HepG2 (cell line): ENCODE results near the gene EPHA6. TPM values are rescaled to one million over a fixed set of nuclear protein-coding genes. Genes with fewer than 3 reads are reported as not detected.

ENCODE experiments used
- ATAC-seq: fragments of 200-7000 bp; cut with Tn5 transposase; 3 replicates; pipeline ENCODE4 v1.9.1; 2020; ENCODE audit warnings: mild to moderate bottlenecking, moderate library complexity
- BruUV-seq: library from RNA; stranded (reverse); fragments of 400-500 nt; replicated peaks from 2 replicates; lab custom pipeline; 2021; lab: Mats Ljungman, UMichigan
- CTCF ChIA-PET: fragments of 300-600 bp; formaldehyde crosslinking; extraction: SDS; loops from one replicate; lab custom pipeline; 2021; ENCODE audit warnings: low total read pairs, inconsistent platforms, low intra/inter-chr PET ratio; lab: Yijun Ruan, JAX
- POLR2A ChIA-PET: fragments of 350-600 bp; sonication (Branson Sonifier 250); formaldehyde crosslinking; loops from one replicate; lab custom pipeline; 2020; ENCODE audit warnings: antibody characterized with exemption, inconsistent platforms; lab: Yijun Ruan, JAX
- DNase-seq: peaks from one replicate; pipeline ENCODE4 v3.0.0-alpha.2; 2015; ENCODE audit warnings: low spot score
- FAIRE-seq: peaks from 3 replicates; lab custom pipeline; 2011; peaks lifted over from hg19 to GRCh38; lab: Jason Lieb, UNC
- H2AFZ ChIP-seq: one replicate; pipeline ENCODE4 v1.6.1; 2011; ENCODE audit warnings: low read length, inconsistent platforms
- H3K27ac ChIP-seq: fragments of 300-600 bp; 3 replicates; pipeline ENCODE4 v1.8.0; 2011; ENCODE audit warnings: mixed run types, mild to moderate bottlenecking, mixed read lengths, low read length, inconsistent platforms; ENCODE audit not compliant: insufficient read depth; ENCODE audit errors: extremely low read length
- H3K27me3 ChIP-seq, 2 experiments: fragments of 200-600 bp in 1 of 2; 2 replicates in 1 of 2; 3 replicates in 1 of 2; pipeline versions ENCODE4 v1.6.0 to v1.8.0; 2011; ENCODE audit warnings: low read length in 2 of 2, mild to moderate bottlenecking in 2 of 2, moderate library complexity in 2 of 2, inconsistent platforms in 1 of 2; ENCODE audit not compliant: insufficient read depth in 2 of 2, control insufficient read depth in 1 of 2
- H3K36me3 ChIP-seq, 2 experiments: fragments of 200-600 bp in 1 of 2; replicated peaks in 1 of 2; 2 replicates in 1 of 2; 3 replicates in 1 of 2; pipeline versions ENCODE4 v1.5.1 to v1.8.0; 2011; ENCODE audit warnings: low read length in 2 of 2, inconsistent platforms in 1 of 2; ENCODE audit not compliant: insufficient read depth in 2 of 2, control insufficient read depth in 1 of 2
- H3K4me1 ChIP-seq: 2 replicates; pipeline ENCODE4 v1.5.1; 2012; ENCODE audit warnings: low read length, inconsistent platforms; ENCODE audit not compliant: insufficient read depth
- H3K4me2 ChIP-seq: 2 replicates; pipeline ENCODE4 v1.6.0; 2011; ENCODE audit warnings: low read depth, low read length, inconsistent platforms
- H3K4me3 ChIP-seq, 3 experiments: fragments of 200-600 bp in 1 of 3; sonication (generic), shearing (Covaris generic) in 1 of 3; replicated peaks in 1 of 3; 2 replicates each; pipeline ENCODE4 v1.5.1; 2011 to 2016; ENCODE audit warnings: low read length in 3 of 3, inconsistent platforms in 2 of 3, low read depth in 2 of 3, mild to moderate bottlenecking in 2 of 3, control low read depth in 1 of 3, mixed read lengths in 1 of 3; ENCODE audit not compliant: insufficient read depth in 1 of 3
- H3K79me2 ChIP-seq: one replicate; pipeline ENCODE4 v1.6.1; 2011; ENCODE audit warnings: low read length, inconsistent platforms; ENCODE audit not compliant: insufficient read depth
- H3K9ac ChIP-seq: 2 replicates; pipeline ENCODE4 v1.6.0; 2011; ENCODE audit warnings: mild to moderate bottlenecking, low read depth, low read length, inconsistent platforms; ENCODE audit not compliant: insufficient read depth
- H3K9me3 ChIP-seq: 2 replicates; pipeline ENCODE4 v1.5.1; 2012; ENCODE audit warnings: mild to moderate bottlenecking, low read length
- H4K20me1 ChIP-seq: 2 replicates; pipeline ENCODE4 v1.6.0; 2011; ENCODE audit warnings: inconsistent platforms, mild to moderate bottlenecking, low read length, moderate library complexity; ENCODE audit not compliant: insufficient read depth
- HMG20B ChIP-seq: conservative IDR thresholded peaks from 2 replicates; pipeline ENCODE4 v1.6.1; 2016; ENCODE audit warnings: missing genetic modification reagents, missing compliant biosample characterization
- IKZF4 ChIP-seq: sonication (generic); formaldehyde crosslinking; IDR thresholded peaks from 2 replicates; pipeline ENCODE4 v1.5.1; 2020; ENCODE audit warnings: borderline replicate concordance, mild to moderate bottlenecking, low read depth, missing genetic modification reagents; ENCODE audit errors: not compliant biosample characterization
- NFRKB ChIP-seq: fragments of 450-650 bp; IDR thresholded peaks from 2 replicates; pipeline ENCODE4 v1.6.1; 2017
- TARDBP ChIP-seq: sonication (generic); formaldehyde crosslinking; IDR thresholded peaks from 2 replicates; pipeline ENCODE4 v1.8.0; 2022; ENCODE audit warnings: mild to moderate bottlenecking, missing genetic modification reagents
- TCF12 ChIP-seq, 2 experiments: fragments of 450-650 bp in 1 of 2; sonication (generic) in 1 of 2; formaldehyde crosslinking in 1 of 2; IDR thresholded peaks; 2 replicates each; pipeline versions ENCODE4 v1.6.1 to v1.8.0; 2017 to 2022; ENCODE audit warnings: antibody characterized with exemption in 1 of 2, mild to moderate bottlenecking in 1 of 2, missing genetic modification reagents in 1 of 2, moderate library complexity in 1 of 2
- ZBTB1 ChIP-seq: sonication (generic); formaldehyde crosslinking; IDR thresholded peaks from 2 replicates; pipeline ENCODE4 v1.4.0; 2020; ENCODE audit warnings: missing genetic modification reagents, borderline replicate concordance
- ZNF549 ChIP-seq: sonication (generic); formaldehyde crosslinking; IDR thresholded peaks from 2 replicates; pipeline ENCODE4 v1.5.0; 2020; ENCODE audit warnings: missing genetic modification reagents
- WGBS: methylation state at CpG from one replicate; pipeline ENCODE4 v1.1.6; 2017; ENCODE audit warnings: low lambda C conversion rate; 5-methylcytosine and 5-hydroxymethylcytosine counted together
- in situ Hi-C: cut with HindIII; loops from 2 replicates; pipeline ENCODE4 v1.10.0; 2017; ENCODE audit warnings: low pct_unique_long_range_greater_than_20kb; ENCODE audit not compliant: extremely low pct_ligation_motif_present
- intact Hi-C: fragments of 100-400 bp; cut with micrococcal nuclease; formaldehyde crosslinking; loops from one replicate; pipeline ENCODE4 v1.10.0; 2022; ENCODE audit not compliant: unreplicated experiment
- polyA plus RNA-seq, 8 experiments: library from polyadenylated mRNA; depleted of rRNA in 3 of 8; stranded (reverse) in 7 of 8; unstranded in 1 of 8; fragments of >200 nt; fragmentation: Illumina TruSeq in 4 of 8; extraction: Trizol in 4 of 8; gene quantifications; 2 replicates each; pipeline versions ENCODE4 v1.2.1 to v1.2.3, GENCODE V29; 2011 to 2016; ENCODE audit warnings: low read depth in 4 of 8, missing spikeins in 1 of 8, mixed read lengths in 1 of 8; ENCODE audit not compliant: insufficient read depth in 1 of 8
- total RNA-seq, 5 experiments: library from RNA; depleted of rRNA; stranded (reverse); fragments of >200 nt; fragmentation: Illumina TruSeq; extraction: Trizol; gene quantifications; 2 replicates each; pipeline ENCODE4 v1.2.3, GENCODE V29; 2016; ENCODE audit warnings: low read depth in 1 of 5
- TF ChIP-seq, protein P1 (sequence below): sonication (generic); formaldehyde crosslinking; IDR thresholded peaks from 2 replicates; pipeline ENCODE4 v1.4.0; 2020; ENCODE audit warnings: missing genetic modification reagents, mild to moderate bottlenecking, borderline replicate concordance
- TF ChIP-seq, protein P2 (sequence below): IDR thresholded peaks from 2 replicates; pipeline ENCODE4 v1.6.1; 2016
- TF ChIP-seq, protein P3 (sequence below): sonication (generic); formaldehyde crosslinking; IDR thresholded peaks from 2 replicates; pipeline ENCODE4 v1.5.1; 2020; ENCODE audit warnings: mild to moderate bottlenecking, missing genetic modification reagents, moderate library complexity
- TF ChIP-seq, protein P4 (sequence below): sonication (generic); formaldehyde crosslinking; IDR thresholded peaks from 2 replicates; pipeline ENCODE4 v1.5.1; 2020; ENCODE audit warnings: missing genetic modification reagents, mild to moderate bottlenecking, borderline replicate concordance
- TF ChIP-seq, protein P5 (sequence below): sonication (generic); formaldehyde crosslinking; IDR thresholded peaks from 2 replicates; pipeline ENCODE4 v1.4.0; 2020; ENCODE audit warnings: missing genetic modification reagents, borderline replicate concordance

Gene EPHA6
- total and polyA plus RNA-seq, 2 of the 13 experiments (the other 11 are each of a cell fraction or from before 2014, with no cell fraction given), result not detected

DNA sequence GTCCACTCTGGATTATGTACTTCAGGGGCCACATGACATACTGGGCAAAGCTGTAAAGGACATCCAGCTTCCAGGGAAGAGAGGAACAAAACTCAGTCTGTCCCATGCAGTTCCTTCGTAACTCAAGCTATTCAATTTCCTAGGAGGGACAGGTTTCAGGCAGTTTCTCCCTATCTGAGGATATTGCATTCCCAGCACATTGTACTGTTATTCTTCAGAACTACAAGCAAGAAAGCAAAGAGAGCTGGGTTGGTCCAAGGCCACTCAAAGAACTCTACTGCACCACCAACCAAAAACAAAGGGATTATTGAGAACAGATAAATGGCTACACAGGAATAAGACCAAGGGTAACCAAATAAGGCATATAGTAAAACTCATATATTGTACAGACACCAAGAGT, 832.5 kb downstream of the EPHA6 start (continued):
- TF ChIP-seq, protein P1, sequence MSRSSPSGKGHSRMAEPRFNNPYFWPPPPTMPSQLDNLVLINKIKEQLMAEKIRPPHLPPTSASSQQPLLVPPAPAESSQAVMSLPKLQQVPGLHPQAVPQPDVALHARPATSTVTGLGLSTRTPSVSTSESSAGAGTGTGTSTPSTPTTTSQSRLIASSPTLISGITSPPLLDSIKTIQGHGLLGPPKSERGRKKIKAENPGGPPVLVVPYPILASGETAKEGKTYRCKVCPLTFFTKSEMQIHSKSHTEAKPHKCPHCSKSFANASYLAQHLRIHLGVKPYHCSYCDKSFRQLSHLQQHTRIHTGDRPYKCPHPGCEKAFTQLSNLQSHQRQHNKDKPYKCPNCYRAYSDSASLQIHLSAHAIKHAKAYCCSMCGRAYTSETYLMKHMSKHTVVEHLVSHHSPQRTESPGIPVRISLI, result no peak
- no peak for TF ChIP-seq ZNF549 (CRISPR knock-in tag)
- TF ChIP-seq, protein P2, sequence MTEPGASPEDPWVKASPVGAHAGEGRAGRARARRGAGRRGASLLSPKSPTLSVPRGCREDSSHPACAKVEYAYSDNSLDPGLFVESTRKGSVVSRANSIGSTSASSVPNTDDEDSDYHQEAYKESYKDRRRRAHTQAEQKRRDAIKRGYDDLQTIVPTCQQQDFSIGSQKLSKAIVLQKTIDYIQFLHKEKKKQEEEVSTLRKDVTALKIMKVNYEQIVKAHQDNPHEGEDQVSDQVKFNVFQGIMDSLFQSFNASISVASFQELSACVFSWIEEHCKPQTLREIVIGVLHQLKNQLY, result no peak

DNA sequence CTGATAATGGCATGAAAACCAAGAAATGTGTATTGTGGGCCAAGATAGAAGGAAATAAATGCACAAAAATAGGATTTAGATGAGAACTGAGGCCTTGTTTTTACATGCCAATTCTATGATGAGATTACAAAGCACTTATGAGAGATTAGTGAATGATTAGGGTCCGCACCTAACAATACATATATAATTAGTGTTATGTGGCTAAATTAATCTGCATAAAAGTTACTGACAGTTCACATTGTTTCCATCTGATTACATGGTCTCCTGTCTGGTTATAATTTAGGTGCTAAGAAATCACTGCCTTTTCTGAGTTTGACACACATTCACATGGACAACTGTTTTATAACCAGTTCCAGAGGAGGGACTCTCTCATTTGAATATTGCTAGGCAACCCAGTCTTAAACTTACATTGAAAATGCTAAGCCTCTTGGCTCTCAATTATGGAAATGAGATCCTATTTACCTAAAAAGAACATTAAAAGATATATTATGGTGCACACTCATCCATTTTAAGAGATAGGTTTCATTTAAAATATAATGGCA, 833.1 kb downstream of the EPHA6 start:
- DNase-seq (no peak), FAIRE-seq (no peak), ATAC-seq (no peak)
- no peaks in the 10 kb centered on the region for H3K27me3 ChIP-seq
- H3K4me2 ChIP-seq, result no peak overlapping the region
- H3K79me2 ChIP-seq, result no peaks in the 10 kb centered on the region
- no peaks in the 10 kb centered on the region for H4K20me1 ChIP-seq
- intact Hi-C loops (no loop called here), in situ Hi-C loops (no loop called here)
- H3K27ac ChIP-seq, result no peak overlapping the region
- no peak overlapping the region for H2AFZ ChIP-seq
- H3K9me3 ChIP-seq, result no peaks in the 10 kb centered on the region
- H3K36me3 ChIP-seq, result no peaks in the 10 kb centered on the region
- BruUV-seq, result no TSS peak
- POLR2A ChIA-PET, result no interaction called here
- CTCF ChIA-PET, result no interaction called here
- no peak overlapping the region for H3K9ac ChIP-seq
- WGBS, result 0% methylated on average over 1 of the region's 1 CpG
- H3K4me3 ChIP-seq, result no peak overlapping the region
- H3K4me1 ChIP-seq, result no peaks in the 10 kb centered on the region
- TF ChIP-seq NFRKB (no peak), ZBTB1 (CRISPR knock-in tag) (no peak), TCF12 (IDR thresholded peaks at IDR 0.05) (no peak), TCF12 (CRISPR knock-in tag; IDR thresholded peaks at IDR 0.05) (no peak), HMG20B (no peak), TARDBP (no peak), IKZF4 (CRISPR knock-in tag) (no peak)
- TF ChIP-seq, protein P3, sequence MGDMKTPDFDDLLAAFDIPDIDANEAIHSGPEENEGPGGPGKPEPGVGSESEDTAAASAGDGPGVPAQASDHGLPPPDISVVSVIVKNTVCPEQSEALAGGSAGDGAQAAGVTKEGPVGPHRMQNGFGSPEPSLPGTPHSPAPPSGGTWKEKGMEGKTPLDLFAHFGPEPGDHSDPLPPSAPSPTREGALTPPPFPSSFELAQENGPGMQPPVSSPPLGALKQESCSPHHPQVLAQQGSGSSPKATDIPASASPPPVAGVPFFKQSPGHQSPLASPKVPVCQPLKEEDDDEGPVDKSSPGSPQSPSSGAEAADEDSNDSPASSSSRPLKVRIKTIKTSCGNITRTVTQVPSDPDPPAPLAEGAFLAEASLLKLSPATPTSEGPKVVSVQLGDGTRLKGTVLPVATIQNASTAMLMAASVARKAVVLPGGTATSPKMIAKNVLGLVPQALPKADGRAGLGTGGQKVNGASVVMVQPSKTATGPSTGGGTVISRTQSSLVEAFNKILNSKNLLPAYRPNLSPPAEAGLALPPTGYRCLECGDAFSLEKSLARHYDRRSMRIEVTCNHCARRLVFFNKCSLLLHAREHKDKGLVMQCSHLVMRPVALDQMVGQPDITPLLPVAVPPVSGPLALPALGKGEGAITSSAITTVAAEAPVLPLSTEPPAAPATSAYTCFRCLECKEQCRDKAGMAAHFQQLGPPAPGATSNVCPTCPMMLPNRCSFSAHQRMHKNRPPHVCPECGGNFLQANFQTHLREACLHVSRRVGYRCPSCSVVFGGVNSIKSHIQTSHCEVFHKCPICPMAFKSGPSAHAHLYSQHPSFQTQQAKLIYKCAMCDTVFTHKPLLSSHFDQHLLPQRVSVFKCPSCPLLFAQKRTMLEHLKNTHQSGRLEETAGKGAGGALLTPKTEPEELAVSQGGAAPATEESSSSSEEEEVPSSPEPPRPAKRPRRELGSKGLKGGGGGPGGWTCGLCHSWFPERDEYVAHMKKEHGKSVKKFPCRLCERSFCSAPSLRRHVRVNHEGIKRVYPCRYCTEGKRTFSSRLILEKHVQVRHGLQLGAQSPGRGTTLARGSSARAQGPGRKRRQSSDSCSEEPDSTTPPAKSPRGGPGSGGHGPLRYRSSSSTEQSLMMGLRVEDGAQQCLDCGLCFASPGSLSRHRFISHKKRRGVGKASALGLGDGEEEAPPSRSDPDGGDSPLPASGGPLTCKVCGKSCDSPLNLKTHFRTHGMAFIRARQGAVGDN (CRISPR knock-in tag), result no peak
- TF ChIP-seq, protein P4, sequence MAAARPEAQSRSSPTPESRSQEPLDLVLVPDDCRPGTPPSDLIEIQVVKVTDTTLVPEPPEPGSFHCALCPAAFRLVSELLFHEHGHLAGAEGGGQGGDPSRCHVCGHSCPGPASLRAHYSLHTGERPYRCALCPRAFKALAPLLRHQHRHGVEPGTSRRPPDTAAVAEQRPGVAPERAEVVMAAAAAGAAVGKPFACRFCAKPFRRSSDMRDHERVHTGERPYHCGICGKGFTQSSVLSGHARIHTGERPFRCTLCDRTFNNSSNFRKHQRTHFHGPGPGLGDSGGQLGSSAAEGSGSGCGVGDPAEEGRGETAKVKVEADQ (CRISPR knock-in tag), result no peak
- TF ChIP-seq, protein P5, sequence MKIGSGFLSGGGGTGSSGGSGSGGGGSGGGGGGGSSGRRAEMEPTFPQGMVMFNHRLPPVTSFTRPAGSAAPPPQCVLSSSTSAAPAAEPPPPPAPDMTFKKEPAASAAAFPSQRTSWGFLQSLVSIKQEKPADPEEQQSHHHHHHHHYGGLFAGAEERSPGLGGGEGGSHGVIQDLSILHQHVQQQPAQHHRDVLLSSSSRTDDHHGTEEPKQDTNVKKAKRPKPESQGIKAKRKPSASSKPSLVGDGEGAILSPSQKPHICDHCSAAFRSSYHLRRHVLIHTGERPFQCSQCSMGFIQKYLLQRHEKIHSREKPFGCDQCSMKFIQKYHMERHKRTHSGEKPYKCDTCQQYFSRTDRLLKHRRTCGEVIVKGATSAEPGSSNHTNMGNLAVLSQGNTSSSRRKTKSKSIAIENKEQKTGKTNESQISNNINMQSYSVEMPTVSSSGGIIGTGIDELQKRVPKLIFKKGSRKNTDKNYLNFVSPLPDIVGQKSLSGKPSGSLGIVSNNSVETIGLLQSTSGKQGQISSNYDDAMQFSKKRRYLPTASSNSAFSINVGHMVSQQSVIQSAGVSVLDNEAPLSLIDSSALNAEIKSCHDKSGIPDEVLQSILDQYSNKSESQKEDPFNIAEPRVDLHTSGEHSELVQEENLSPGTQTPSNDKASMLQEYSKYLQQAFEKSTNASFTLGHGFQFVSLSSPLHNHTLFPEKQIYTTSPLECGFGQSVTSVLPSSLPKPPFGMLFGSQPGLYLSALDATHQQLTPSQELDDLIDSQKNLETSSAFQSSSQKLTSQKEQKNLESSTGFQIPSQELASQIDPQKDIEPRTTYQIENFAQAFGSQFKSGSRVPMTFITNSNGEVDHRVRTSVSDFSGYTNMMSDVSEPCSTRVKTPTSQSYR (CRISPR knock-in tag), result no peak
